M059J (cell line): ENCODE data around the gene STX1A. TPM values are rescaled to one million over a fixed set of nuclear protein-coding genes. Genes with fewer than 3 reads are reported as not detected.
A peak's percentile ranks its signal among the peaks of the same experiment; 100 is the strongest.
"Not testable (repeated sequence)": the region's sequence is repeated elsewhere in the genome, so short reads cannot be mapped to it uniquely, and the experiment has no call there.

Source experiments
- DNase-seq: peaks from one replicate; pipeline ENCODE4 v3.0.0-alpha.2; 2012; ENCODE audit warnings: low read depth
- total RNA-seq: library from RNA; depleted of rRNA; stranded (reverse); fragments of >200 nt; shearing (Covaris generic); gene quantifications from 2 replicates; pipeline ENCODE4 v1.2.3, GENCODE V29; 2014

STX1A gene
- total RNA-seq, 1 experiment from 2014 or later = 23.7 TPM

DNA sequence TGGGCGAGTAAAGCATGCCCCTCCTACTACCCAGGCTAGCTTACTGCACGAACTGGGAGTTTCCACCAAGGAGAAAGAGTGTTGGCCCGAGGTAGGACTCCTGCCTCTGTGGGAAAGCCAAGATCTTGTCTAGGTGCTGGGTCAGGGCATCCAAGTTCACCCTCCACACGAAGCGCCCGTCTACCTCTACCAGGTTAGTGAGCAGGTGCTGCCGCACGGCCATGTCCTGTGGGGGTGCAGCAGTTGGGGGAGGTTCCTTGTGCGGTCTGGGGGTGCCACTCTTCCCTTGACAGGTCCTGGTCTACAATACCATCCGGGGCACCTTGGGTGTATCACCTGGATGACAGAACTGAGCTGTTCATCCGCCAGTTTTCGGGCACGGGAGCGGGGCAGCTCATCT lies 17.4 kb upstream of the STX1A start:
- no peak for DNase-seq

DNA sequence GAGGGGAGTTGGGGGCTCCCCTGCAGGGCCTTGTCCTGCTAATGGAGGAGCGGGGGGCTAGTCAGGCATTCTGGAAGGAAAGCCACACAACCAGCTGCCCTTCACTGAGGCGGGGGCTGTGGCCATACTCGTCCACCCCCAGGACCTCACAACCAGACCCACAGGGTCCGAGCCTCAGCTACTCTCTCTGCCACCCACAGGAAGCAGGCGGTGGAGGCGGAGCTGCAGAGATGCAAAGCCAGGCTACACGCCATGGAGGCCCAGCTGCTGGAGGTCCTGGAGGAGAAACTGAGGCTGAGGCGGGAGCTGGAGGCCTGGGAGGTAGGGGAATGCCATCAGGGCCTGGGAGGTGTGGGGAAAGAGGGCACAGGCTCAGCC lies 16.0 kb upstream of the STX1A start:
- no peak for DNase-seq

DNA sequence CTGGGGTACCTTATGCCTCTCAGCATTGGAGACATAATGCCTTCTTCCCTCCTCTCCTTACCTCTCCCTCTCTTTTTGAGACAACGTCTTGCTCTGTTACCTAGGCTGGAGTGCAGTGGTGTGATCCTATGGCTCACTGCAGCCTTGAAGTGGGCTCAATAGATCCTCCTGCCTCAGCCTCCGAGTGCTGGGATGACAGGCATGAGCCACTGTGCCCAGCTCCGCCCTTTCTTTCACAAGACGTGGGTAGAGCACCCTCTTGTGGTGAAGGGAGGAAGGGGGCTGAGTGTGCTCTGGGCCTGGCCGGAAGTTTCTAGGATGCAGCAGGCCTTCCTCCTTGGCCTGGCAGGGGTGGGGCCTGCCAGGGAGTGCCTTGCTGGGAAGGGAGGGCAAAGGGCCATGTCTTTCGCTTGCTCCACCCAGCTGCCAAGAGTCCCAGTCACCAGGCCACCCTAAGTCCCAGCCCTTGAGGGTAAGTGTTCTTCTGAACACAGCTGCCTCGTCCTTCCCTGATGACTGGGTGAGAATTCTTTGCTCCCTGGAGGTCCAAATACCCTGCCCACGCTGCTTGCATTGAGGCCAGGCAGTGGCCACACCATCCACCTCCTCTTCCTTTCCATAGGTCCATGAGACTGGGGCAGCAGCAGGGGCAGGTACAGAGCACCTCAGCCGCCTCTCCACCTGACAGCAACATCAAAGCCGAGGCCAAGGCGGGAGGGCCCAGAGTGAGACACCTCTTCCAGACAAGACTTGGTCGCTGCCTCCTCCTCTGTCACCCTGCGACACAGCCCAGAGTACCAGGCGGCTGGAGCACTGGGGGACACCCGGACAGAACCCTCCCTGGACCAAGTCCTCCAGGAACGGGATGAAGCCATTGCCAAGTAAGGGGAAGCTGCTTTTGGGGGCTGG lies 15.4 kb upstream of the STX1A start:
- peak; percentile 86 for DNase-seq

DNA sequence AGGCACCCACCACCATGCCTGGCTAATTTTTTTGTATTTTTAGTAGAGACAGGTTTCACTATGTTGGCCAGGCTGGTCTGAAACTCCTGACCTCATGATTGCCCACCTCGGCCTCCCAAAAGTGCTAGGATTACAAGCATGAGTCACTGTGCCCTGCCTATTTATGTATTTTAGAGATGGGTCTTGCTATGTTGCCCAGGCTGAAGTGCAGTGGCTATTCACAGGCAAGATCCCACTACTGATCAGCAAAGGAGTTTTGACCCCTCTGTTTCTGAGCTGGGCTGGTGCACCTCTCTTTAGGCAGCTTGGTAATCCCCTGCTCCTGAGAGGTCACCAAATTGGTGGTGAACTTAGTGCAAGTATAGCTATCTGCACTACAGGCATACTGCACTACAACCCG lies 12.9 kb upstream of the STX1A start:
- DNase-seq = no peak

DNA sequence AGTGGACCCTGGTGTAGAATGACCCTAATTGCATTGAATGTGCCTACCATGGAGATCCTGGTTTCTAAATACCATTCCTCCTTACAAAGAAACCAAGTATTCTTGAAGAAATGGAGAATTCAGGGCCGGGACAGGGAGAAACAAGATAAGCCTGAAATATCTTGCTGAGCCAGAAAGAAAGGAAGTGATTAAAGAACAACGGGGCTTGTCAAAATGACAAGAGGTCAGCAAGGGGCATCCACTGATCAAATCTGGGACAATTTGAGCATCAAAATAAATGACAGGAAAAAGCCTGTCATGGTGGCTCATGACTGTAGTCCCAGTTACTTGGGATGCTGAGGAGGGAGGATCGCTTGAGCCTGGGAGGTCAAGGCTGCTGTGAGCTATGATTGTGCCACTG lies 11.0 kb upstream of the STX1A start:
- DNase-seq = no peak

DNA sequence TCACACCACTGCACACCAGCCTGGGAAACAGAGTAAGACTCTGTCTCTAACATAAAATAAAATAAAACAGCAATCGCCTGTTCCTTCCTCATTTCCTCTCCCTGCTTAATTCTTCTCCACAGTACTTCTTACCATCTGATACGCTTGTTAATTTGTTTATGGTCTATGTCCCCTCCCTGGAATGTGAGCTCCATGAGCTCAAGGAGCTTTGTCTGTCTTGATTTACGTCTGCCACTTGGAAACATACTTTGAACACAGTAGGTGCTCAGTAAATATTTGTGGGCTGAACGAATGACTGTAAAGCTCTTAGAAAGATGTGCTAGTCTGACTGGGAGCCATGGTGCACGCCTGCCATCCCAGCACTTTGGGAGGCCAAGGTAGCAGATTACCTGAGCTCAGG lies 9.1 kb upstream of the STX1A start:
- DNase-seq = no peak

DNA sequence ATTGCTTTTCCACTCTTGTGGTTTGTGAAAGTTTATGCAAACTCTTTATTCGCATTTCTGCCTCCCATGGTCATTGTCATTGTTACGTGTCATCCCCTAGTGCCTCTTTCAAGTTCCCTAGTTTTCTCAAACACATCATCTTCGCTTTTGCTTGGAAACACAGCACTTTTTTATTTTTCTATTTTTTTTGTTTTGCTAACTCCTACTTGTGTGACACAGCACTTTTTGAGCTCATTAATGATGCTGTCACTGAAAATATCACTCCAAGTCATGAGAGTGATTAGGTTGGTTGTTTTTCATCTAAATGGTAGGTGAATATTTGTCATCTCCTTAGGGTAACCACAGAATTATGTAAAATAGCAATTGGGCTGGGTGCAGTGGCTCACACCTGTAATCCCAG lies 8.5 kb upstream of the STX1A start:
- no peak for DNase-seq

DNA sequence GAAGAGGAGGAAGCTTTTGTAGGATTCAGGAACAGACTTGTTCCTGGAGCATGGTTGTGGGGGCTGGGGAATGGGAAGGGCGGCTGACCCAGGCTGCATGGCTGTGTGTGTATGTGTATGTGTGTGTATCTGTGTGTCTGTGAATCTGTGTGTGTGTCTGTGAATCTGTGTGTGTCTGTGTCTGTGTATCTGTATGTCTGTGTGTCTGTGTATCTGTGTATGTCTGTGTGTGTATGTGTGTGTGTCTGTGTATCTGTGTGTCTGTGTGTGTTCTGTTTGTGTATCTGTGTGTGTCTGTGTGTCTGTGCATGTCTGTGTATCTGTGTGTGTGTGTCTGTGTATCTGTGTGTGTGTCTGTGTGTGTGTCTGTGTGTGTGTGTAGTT lies 6.6 kb upstream of the STX1A start:
- DNase-seq = no peak

DNA sequence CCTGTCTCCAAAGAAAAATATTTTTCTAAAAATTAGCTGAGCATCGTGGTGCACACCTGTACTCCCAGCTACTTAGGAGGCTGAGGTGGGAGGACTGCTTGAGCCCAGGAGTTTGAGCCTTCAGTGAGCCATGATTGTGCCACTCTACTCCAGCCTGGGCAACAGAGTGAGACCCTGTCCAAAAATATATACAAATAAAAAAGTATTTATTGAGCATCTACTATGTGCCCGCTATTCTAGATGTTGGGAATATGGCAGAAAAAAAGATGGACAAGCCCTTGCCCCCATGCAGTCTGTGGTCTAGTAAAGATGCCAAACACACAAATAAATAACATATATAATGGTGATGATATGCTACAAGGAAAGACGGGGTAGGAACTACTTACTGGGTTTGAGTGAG lies 4.3 kb upstream of the STX1A start:
- DNase-seq = no peak

DNA sequence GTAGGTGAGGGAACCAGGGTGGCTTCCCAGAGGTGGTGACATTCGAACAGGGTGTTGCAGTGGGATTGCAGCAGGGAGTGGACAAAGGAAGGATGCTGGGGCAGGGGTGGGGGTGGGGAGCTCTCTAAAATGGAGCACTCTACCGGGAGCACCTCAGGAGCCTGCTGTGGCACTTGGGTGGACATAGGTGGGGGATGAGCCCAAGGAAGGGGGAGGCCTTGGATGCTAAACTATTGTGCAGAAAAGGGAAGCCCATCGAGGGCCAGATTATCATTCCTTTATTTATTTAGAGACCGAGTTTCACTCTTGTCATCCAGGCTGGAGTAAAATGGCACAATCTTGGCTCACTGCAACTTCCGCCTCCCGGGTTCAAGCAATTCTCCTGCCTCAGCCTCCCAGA lies 3.3 kb upstream of the STX1A start:
- no peak for DNase-seq

DNA sequence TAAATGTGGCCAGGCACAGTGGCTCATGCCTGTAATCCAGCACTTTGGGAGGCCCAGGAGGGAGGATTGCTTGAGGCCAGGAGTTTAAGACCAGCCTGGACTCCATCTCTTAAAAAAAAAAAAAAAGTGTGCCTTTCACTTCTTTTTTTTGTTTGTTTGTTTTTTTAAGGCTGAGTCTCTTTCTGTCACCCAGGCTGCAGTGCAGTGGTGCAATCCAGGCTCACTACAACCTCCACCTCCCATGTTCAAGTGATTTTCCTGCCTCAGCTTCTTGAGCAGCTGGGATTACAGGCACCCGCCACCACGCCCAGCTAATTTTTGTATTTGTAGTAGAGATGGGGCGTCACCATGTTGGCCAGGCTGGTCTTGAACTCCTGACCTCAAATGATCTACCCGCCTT lies 2.7 kb upstream of the STX1A start:
- peak; percentile 52 for DNase-seq

DNA sequence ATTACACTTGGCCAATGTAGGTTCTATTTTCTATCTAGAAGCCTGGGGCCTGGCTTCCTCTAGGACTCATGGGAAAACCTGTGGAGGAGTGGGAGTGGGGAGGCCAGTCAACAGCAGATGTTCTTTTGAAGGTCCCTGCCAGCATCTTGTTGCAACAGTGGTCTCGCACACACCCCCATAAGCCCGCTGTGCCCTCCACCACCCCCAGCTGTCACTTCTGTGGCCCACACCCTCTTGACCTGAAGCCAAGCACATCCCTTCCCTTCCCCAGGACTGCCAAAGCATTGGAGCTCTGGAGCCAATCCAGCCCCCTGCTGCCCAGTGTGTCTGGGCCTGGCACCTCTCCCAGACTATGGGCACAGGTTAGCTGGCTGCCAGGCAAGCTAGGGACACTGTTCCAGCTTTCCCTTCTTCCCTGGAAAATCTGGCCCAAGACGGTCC lies 1.9 kb upstream of the STX1A start:
- peak; percentile 85 for DNase-seq

DNA sequence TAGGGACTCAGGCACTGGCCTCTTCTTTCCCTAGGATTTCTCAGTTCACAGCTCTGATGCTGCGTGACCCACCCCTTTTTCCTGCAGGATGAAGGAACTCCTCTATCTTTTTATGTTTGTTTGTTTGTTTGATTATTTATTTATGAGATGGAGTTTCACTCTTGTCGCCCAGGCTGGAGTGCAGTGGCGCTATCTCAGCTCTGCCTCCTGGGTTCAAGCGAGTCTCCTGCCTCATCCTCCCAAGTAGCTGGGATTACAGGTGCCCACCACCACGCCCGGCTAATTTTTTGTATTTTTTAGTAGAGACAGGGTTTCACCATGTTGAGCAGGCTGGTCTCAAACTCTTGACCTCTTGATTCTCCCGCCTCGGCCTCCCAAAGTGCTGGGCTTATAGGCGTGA lies 974 bp upstream of the STX1A start:
- DNase-seq = not testable (repeated sequence)

DNA sequence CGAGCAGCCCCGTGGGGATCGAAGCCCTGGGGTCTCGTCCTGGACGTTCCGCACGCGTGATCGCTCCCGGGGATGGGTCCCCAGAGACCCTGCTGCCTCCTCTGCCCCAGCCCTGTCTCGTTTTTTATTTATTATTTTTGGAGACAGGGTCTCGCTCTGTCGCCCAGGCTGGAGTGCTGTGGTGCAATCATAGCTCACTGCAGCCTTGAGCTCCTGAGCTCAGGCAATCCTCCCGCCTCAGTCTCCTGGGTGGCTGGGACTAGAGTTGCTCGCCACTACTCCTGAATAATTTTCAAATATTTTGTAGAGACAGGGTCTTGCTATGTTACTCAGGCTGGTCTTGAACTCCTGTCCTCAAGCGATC lies 319 bp upstream of the STX1A start:
- DNase-seq = no peak

DNA sequence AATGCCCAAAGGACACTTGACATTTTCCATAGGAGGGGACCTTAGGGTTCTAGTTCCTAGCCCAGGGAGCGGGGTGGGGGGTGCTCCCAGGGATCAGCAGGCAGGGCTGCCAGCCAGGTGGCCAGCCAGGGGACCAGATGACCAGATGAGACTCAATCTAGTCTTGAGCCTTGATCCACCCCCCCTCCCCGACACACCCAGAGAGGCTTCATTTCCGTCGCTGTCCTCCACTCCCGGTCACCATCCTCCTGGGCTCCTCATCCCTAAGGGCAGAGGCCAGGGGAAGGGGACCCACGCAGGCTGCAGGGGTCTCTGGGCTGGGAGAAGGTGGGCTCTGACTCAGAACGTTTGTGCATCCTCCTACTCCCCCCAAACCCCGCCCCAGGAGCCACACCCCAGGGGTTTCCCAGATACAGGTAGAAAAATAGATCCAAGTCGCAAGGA lies 1.0 kb downstream of the STX1A start:
- no peak for DNase-seq

DNA sequence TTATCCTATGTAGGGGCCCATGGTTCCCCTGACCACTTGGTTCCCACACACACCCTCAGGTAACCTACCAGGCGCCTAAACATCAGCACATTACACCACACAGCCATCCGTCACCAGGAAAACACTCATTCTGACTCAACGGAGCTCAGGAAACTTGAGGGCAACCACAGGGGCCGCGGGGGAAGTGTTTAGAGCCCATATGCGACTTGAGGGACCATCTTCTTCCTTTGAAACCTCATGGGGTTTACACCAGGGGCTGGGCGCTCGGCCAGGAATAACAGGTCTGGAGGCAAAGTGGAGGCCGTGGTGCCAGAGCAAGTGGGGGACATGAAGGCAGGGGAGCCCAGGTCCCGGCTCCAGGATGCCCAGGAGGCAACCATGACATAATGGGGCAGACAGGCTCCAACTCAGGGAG lies 1.5 kb downstream of the STX1A start:
- DNase-seq = peak; percentile 100

DNA sequence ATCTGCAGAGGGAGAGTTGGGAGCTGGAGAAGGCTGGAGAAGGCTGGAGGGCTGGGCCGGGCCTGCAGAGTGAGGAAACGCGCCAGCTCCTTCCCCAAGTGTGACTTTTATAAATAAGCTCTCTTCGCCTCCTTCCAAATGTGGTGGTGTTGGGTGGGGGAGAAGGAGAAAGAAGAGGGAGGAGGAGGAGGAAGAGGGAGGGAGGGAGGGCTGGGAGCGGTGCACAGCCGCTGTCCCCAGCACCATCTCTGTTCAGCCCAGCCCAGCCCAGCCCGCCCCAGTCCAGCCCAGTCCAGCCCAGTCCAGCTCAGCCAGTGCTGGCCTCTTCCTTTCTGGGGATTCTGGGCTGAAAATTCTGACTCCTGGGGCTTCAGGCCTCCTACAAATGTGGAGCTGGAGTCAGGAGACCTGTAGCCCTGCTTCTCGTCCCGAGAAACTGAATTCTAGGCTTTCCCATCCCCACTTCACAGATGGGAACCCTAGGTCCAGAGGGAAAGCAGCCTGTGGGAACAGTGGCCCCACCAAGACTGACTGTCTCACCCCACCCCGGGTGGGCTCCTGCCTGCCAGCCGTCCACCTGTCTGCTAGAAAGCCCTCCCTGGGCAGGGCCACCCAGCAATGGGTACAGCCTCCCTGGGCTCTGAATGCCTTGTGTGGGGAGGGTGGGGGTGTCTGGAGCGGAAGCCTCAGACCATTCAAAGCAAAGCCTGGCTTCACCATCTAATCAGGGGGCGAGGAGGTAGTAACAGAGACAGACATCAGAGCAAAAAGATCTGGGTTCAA lies 2.3 kb downstream of the STX1A start:
- DNase-seq = no peak

DNA sequence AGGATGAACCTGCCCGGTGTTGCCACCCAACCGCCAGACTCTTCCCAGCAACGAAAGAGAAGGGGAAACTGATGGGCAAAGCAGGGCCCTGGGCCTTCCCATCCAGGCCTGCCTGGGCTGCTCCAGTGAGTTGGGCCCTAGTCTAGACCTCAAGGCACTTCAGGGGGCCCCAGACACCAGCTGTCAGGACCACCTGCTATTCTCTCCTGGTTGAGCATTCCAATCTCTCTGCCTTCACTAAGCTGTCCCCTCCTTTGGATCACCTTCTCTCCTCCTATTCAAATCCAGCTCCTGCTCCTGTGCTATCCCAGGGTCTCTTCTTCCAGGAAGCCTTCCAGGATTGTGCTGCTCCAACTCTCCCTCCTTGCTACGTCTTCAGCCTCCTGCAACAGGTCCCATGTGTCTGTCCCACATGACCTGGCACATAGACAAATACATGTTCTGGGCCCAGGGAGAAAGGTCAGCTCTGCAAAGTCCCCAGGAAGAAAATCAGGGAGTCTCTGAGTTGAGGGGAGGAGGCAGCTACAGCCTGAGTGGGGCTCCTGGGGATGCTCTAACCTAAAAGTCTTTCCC lies 3.1 kb downstream of the STX1A start:
- no peak for DNase-seq

DNA sequence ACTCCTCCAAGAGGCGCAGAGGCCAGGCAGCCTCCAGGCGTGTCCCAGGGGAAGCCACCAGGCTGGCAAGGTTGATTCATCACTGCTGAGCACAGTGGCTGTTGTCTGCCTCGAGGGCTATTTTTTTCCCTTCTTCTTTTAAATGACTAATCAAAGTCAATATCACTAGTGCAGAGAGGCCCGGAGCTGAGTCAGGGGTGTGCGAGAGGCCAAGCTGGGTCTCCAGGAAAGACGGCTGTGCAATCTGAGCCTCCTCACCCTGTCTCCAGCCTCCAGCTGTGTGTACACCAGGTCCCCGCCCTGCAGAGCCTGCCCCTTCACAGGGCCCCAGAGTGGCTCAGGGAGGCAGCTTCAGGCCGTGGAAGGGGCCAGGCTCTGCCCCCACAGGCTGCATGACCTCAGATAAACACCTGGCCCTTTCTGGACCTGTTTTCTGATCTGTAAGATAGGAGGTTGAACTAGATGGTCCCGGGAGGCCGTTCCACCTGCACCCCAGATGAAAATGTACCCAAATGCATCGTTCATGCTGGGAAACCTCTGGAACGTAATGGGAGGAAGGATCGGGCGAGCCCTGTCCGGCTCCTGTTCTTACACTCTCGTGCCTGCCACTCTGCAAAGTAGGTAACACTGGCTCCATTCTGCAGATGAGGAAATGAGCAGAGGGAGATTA lies 3.7 kb downstream of the STX1A start:
- peak; percentile 100 for DNase-seq

DNA sequence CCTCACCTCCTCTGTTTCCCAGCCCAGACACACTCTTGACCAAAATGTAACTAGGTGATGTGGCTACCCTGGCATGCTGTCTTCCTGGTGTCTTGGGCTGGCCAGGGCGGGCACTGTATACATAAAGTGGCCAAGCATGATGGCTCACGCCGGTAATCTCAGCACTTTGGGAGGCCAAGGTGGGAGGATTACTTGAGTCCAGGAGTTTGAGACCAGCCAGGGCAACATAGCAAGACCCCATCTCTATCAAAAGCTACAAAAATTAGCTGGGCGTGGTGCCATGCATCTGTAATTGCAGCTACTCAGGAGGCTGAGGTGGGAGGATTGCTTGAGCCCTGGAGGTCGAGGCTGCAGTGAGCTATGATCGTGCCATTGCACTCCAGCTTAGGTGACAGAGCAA lies 6.2 kb downstream of the STX1A start:
- DNase-seq = not testable (repeated sequence)

DNA sequence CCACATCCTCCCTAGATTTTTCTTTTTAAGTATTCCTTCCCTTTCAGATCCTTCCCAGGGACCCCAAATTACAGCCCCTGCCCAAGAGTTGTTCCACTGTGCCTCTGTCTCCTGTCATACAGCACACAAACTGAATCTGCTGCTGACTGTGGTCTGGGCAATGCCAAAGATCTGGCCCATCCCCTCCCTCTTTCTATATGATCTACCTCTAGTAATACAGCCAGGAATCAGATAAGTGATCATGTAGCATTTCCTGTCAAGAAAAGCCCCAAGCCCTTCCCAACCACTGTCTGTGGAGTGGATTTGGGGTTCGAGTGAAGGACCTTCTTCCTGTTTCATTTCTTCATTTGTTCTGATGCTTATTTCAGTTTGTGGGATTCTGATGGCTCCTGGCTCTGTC lies 6.7 kb downstream of the STX1A start:
- no peak for DNase-seq

DNA sequence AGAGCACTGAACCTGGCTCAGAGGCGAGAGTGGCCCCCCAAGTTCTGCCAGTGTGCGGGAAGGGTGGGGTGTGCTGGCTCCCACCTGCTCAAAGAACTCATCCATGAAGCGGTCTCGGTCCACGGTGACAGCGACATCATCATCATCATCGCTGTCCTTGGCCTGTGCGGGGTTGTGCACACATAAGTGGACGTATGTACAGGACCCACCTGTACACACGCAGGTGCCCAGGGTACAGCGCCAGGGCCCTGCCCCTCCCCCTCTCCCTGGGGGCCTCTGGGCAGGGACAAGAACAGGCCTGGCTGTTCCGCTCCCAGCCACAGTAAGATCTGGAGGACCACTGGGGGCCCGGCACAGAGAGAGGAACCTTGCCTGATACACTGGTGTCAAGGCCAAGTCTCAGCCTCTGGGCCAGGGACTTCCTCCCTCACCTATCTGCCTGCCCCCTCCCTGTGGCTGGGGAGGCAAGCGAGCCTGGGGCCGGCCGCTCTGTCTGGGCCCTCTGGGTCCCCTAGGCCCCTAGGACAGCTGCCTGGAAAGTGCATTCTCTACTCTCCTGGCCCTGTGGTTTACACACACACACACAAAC lies 10.4 kb downstream of the STX1A start:
- no peak for DNase-seq
